Measurements from ENCODE around the gene MPZL2. TPM values are rescaled to one million over a fixed set of nuclear protein-coding genes. Genes with fewer than 3 reads are reported as not detected.
A peak's percentile ranks its signal among the peaks of the same experiment; 100 is the strongest.

MPZL2 gene
- total RNA-seq, 1 donor from 2014 or later = 4.9 TPM

DNA sequence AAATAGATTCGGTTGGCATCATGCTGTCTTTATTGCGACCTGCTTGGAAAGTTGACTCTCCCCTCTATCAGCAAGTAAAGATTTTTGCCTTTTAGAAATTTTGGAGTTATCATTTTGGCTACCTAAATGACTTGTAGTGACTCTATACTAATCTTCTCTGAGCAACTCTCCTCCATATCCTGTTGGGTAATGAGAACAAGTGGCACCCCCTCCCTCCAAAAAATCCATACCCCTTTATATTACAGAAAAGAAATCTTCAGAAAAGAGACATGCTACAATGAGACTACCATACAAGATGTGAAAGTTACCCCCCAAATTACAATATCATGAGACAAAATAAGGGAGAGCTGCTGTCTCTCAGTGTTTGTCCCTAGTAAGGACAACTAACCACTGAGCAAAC lies 40.5 kb downstream of the MPZL2 start:
- DNase-seq (ENCODE audit: low read depth in 2 of 2) = no peak

DNA sequence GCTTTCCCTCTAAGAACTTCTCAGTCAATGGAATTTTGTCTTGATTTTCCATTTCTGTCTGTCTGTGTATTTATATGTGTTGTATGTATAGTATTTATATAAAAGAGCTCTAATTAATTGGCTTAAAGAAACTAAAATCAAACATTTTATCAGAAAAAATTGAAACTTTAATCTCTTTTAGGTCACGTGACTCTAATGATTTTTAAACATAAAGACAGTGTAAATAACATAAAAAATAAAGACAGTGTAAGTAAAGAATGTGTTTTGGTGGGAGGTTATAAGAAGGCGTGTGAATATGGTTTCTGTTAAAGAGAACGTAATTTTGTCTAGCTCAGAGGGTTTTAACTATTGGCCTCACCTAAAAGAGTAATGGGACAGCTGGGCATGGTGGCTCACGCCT lies 41.7 kb downstream of the MPZL2 start:
- no peak for DNase-seq (ENCODE audit: low read depth in 2 of 2)

GRCh38 chr11:118221419-118221818 lies 42.7 kb downstream of the MPZL2 start:
- DNase-seq (ENCODE audit: low read depth in 2 of 2) = no peak

DNA sequence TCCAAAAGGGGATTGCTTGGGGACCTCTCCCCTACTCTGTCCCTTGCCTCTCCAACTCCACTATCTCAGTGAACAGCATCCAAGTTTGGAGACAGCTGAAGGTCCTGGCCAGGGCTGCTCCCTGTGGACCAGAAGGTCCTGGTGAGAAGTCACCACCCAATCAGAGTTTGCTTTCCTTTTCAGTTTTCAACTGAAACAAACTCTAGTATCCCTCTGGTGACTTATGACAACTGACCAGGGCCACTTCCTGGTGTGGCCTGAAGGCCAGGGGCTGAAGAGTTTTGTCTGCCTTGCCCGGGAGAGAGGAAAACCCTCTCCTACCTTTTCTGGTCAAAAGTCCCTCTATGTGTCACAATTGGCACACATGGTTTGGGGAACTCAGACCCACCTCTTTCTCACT lies 44.4 kb downstream of the MPZL2 start:
- no peak for DNase-seq (ENCODE audit: low read depth in 2 of 2)

DNA sequence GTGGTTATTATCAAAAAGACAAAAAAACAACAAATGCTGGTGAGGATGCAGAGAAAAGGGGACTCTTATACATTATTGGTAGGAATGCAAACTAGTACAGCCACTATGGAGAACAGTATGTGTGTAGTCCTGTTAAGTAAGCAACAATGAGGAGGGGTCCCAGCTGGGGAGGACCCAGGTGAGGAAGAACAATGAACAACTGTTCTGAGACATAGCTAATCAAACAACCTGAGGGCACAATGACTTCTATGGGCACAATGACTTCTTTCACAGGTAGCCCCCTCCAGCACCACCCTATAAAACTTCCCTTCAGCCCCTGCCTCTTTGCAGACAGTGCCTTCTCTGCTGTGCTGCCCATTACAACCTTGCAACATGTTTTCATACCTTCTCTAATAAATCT lies 44.9 kb downstream of the MPZL2 start:
- DNase-seq (ENCODE audit: low read depth in 2 of 2) = no peak

DNA sequence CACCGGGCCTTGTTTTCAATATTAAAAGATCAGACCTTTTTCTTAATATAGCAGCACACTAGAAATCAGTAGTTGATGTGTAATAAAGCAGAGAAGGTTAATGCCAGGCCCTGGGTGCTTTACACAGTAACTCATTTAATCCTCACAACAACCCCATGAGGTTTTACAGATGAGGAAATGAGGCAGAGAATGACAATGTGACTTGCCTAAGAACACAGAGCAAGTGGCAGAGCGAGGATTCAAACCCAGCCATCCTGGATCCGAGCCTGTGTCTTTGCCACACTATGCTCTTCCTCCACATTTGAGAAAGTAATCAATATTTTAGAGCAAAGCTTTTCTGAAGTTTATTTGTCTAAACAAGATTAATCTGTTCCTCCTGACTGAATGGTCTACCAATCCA lies 46.5 kb downstream of the MPZL2 start:
- DNase-seq (ENCODE audit: low read depth in 2 of 2) = no peak

DNA sequence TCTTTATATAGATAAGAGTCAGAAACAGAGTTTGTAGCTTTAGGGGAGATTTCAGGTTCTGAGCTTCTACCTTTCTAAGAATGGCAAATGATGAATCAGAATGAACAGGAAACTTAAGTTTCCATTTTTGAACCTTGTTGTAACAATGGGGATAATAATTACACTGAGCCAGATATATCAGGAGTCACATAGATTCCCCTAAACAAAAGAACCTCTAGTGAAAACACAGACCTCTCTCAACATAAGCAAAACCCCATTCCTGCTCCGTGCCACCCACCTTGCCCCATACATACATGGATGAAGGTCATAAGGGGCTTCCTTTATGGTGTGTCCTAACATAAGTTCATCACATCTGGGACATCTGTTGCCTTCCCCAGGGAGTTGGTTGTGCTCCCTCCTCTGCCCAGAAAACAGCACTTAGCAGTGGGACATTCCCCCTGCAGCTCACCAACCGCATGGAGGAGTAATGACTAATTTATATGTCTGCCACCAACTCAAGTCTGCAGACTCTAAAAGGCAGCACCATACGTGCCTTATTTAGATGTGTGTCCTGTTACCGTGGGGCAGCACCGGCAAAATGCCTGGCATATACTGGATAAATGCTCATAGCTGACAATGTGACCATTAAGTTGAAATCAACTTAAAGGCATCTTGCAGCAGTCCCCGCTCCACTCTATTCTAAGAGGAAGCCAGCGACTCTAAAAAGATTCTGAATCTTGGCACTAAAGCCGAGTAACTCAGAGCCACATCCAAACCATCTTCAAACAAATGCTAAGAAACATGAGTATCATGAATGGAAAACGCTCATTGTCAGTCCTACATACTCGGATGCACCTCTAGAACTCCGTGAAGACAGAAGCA lies 47.2 kb downstream of the MPZL2 start:
- peak in 1 of 2 donors; percentile 46 for DNase-seq (ENCODE audit: low read depth in 2 of 2)

DNA sequence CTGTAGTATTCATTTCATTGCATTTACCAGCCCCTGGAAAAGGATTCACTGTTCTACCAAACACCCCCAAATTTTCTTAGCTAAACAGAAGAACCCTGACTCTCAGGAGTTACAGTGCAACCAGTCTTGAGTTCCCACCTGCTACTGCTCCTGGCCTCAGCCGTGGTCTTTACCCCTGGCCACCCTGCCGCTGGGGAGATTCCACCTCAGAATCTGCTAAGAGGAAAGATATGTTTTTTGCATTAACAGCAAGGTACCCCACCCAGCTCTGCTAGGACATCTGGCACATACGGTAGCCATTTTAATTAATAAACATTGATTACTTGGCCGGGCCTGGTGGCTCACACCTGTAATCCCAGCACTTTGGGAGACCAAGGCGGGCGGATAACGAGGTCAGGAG lies 48.3 kb downstream of the MPZL2 start:
- no peak for DNase-seq (ENCODE audit: low read depth in 2 of 2)

GRCh38 chr11:118215262-118215661 lies 48.8 kb downstream of the MPZL2 start:
- no peak for DNase-seq (ENCODE audit: low read depth in 2 of 2)

DNA sequence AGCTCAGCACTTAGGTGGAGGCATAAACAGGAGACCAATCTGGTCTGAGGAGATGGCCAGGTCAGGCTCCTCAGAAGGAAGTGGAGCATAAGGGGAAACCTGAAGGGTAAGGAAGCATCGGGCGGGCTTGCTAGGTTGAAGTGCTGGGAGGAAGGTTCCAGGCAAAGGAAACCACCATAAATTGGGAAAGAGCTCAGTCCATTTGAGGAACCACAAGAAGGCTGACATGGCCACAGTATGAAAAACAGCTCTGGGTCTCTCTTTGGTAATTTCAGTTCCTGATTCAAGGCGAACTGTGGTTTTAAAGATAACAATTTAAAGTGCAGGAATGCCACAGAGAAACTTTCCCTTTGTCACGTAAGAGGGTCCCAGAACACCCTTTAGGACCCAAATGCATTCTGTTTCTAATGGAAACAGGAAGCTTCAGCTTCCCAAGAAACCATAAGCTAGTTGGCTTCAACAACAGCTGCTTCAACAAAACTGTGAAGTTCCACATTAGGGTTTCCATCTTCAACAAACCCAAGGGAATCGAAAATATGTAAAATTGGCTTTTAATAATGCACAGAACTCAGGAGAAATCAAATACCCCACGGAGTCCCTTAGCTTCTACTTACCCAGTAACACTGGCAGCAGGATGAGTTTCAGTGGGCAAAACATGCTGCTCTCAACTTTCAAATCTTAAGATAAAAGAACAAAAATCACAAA lies 49.7 kb downstream of the MPZL2 start:
- DNase-seq (ENCODE audit: low read depth in 2 of 2) = no peak

DNA sequence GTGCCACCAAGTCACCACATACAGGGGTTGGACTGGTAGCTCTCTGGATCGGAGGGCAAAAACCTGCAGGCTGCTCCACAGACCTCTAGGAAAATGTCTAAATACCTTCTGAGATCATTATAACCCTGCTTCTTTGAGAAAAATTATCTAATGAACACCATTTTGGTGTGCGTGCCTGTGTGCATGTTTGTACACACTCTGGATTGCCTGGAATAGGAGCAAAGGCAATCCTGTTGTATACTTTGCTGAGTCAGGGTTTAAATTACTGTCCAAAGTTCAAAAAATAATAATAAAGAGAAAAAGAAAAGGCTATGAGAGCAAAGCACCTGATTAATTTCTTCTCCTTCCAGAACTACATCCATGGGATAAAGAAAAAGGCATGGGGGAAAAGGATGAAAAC lies 50.3 kb downstream of the MPZL2 start:
- no peak for DNase-seq (ENCODE audit: low read depth in 2 of 2)

- no peak for DNase-seq (ENCODE audit: low read depth in 2 of 2)
Measured at GRCh38 chr11:118213201-118213600, 50.9 kb downstream of the MPZL2 start.

DNA sequence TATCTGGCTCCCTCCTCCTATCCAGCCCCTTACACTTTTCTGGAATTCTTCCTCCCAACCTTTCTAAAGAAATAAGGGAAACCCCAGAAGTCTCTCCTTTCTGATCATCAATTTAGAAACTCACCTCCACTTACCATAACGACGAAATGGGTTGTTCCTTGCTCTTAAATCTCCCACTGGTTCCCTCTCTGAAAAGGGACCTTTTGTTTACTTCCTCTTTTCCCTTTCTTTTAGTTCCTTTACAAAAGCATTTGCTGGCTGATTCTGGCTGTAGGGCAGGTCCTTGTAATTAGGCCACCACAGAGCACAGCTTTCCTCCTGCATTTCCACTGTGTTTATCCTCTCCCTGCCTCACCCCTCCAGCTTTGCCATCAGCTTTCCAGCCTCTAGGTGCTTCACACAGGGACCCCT lies 51.3 kb downstream of the MPZL2 start:
- no peak for DNase-seq (ENCODE audit: low read depth in 2 of 2)

DNA sequence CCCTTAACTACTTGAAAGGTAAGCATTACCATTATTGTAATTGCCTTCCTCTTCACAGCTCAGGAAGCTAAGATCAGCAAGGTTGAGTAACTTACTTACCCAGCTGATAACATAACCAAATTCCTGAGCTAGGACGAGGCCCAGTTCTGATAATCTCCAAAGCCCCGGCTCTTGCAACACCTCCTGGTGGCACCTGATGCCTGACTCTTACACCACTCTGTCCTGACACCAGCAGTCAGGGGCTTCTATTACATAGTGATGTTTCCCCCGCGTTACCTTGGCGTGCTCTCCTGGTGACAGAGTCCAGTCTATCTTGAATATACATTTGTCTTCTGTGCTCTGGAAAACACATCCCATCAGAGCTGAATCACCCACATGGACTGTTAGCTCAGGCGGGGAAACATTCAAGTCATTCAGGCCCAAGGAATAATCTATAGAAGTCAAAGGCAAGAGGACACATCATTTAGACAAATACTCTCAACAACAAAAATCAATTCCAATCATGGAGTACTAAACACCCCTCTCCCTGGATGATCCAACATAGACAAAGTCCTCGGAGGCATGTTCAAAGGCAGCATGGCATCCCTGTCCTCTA lies 51.9 kb downstream of the MPZL2 start:
- no peak for DNase-seq (ENCODE audit: low read depth in 2 of 2)

DNA sequence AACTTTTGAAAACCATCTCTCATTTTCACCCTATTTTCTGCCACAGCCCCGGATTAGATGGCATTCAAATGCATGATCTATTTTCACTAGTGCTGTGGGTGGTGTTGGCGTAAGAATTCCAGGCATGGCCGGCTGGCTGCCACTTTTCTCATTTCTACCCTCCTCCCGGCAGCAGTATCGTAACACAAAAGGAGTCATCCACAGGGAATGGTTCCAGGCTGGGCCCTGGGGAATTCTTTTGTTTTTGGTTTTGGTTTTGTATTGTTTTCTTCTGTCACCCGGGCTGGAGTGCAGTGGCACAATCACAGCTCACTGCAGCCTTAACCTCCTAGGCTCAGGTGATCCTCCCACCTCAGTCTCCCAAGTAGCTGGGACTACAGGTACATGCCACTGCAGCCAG lies 53.1 kb downstream of the MPZL2 start:
- peak in 1 of 2 donors; percentile 29 for DNase-seq (ENCODE audit: low read depth in 2 of 2)

GRCh38 chr11:118210323-118210722 lies 53.8 kb downstream of the MPZL2 start:
- DNase-seq (ENCODE audit: low read depth in 2 of 2) = no peak

GRCh38 chr11:118209033-118209432 lies 55.1 kb downstream of the MPZL2 start:
- no peak for DNase-seq (ENCODE audit: low read depth in 2 of 2)

DNA sequence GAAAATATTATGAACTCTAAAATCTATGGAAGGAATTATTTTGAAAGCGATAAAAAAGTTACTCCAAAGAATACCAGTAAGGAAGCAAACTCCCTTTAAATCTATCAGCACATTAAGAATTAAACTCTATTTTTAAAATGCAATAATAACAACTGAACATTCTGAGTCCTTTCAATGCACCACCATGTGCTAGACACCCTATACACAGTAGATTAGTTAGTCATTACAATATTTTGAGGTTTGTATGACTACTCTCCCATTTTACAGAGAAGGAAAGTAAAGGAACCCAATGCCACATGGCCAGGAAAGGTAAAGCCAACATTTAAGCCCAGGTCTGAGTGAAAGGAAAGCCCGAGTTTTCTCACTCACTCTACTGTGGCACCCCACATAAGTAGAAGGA lies 57.0 kb downstream of the MPZL2 start:
- peak in 1 of 2 donors; percentile 86 for DNase-seq (ENCODE audit: low read depth in 2 of 2)

- DNase-seq (ENCODE audit: low read depth in 2 of 2) = peak in 1 of 2 donors; percentile 71
Measured at GRCh38 chr11:118206391-118207031, 57.6 kb downstream of the MPZL2 start.

- no peak for DNase-seq (ENCODE audit: low read depth in 2 of 2)
Measured at GRCh38 chr11:118205606-118206378, 58.3 kb downstream of the MPZL2 start.

Measured in dermis microvascular lymphatic vessel endothelial cell (primary cell).